ENCODE data around the gene TMEM239.

The TMEM239 gene

GRCh38 chr20:2775139-2775538, 41.0 kb upstream of the TMEM239 start:
- no peak for DNase-seq (ENCODE audit: extremely low spot score)
- TF ChIP-seq TARDBP (IDR thresholded peaks at IDR 0.05) = no peak
- no peak for TF ChIP-seq NFRKB (IDR thresholded peaks at IDR 0.05)
- TF ChIP-seq SP1 (IDR thresholded peaks at IDR 0.05) = no peak
- TF ChIP-seq PKNOX1 (IDR thresholded peaks at IDR 0.05) = no peak
- ChIA-PET CTCF (no interaction called here), POLR2A (no interaction called here)

DNA sequence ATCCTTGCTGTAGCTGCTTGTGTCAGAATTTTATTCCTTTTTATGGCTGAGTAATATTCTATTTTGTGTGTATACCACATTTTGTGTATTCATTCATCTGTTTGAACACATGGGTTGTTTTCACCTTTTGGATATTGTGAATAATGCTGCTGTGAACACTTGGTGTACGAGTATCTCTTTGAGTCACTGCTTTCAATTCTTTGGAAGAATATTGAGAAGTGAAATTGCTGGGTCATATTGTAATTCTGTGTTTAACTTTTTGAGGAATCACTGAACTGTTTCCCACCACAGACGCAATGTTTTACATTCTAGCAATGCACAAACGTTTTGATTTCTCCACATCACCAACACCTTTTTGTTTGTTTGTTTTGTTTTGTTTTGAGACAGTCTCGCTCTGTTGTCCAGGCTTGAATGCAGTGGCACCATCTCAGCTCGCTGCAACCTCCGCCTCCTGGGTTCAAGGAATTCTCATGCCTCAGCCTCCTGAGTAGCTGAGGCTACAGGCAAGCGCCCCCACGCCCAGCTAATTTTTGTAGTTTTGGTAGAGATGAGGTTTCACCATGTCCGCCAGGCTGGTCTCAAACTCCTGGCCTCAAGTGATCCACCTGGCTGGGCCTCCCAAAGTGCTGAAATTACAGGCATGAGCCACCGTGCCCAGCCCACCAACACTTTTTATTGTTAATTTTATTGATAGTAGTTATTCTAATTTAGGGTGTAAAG, 37.4 kb upstream of the TMEM239 start:
- POLR2A ChIA-PET = no interaction called here
- no peak for DNase-seq (ENCODE audit: extremely low spot score)
- CTCF ChIA-PET = no interaction called here
- TF ChIP-seq L3MBTL2 (conservative IDR thresholded peaks at IDR 0.05) = no peak
- TF ChIP-seq FOXM1 (IDR thresholded peaks at IDR 0.05; ENCODE audit: borderline replicate concordance) = no peak
- no peak for TF ChIP-seq ARNT (IDR thresholded peaks at IDR 0.05)
- no peak for TF ChIP-seq FOXA1 (IDR thresholded peaks at IDR 0.05)
- TF ChIP-seq SP1 (IDR thresholded peaks at IDR 0.05) = no peak
- TF ChIP-seq NFRKB (IDR thresholded peaks at IDR 0.05) = no peak
- no peak for TF ChIP-seq LEF1 (IDR thresholded peaks at IDR 0.05; ENCODE audit: borderline replicate concordance)
- no peak for TF ChIP-seq FOXK2 (IDR thresholded peaks at IDR 0.05)
- no peak for TF ChIP-seq CTBP1 (IDR thresholded peaks at IDR 0.05; ENCODE audit: borderline replicate concordance)
- TF ChIP-seq TARDBP (IDR thresholded peaks at IDR 0.05) = no peak
- no peak for TF ChIP-seq SUZ12 (IDR thresholded peaks at IDR 0.05)
- no peak for TF ChIP-seq PKNOX1 (IDR thresholded peaks at IDR 0.05)
- no peak for TF ChIP-seq ZNF384 (IDR thresholded peaks at IDR 0.05)
- no peak for TF ChIP-seq ELF4 (IDR thresholded peaks at IDR 0.05)
- no peak for TF ChIP-seq BHLHE40 (IDR thresholded peaks at IDR 0.05; ENCODE audit: borderline replicate concordance)
- TF ChIP-seq HDGF (IDR thresholded peaks at IDR 0.05; ENCODE audit: borderline replicate concordance) = no peak

DNA sequence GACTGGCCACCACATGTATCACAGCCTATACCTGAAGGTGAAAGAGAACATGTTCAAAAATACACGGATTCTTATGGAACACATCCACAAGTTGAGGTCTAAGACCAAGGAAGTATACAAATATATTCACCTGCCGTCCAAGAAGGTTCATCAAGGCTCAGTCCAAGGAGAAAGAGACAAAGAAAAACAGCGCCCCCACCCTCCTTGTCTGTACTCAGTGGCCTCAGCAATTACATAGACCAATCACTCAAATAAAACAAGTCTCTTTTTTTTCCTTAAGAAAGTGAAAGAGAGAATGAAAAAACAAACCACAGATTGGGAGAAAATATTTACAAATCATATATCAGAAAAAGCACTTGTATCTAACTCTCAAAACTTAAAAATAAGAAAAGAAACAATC, 35.2 kb upstream of the TMEM239 start:
- peak; percentile 7 for DNase-seq (ENCODE audit: extremely low spot score)
- TF ChIP-seq BHLHE40 (IDR thresholded peaks at IDR 0.05; ENCODE audit: borderline replicate concordance) (no peak), TARDBP (IDR thresholded peaks at IDR 0.05) (no peak), CTBP1 (IDR thresholded peaks at IDR 0.05; ENCODE audit: borderline replicate concordance) (no peak), SUZ12 (IDR thresholded peaks at IDR 0.05) (no peak), SP1 (IDR thresholded peaks at IDR 0.05) (no peak), LEF1 (IDR thresholded peaks at IDR 0.05; ENCODE audit: borderline replicate concordance) (no peak), ZNF384 (IDR thresholded peaks at IDR 0.05) (no peak), ARNT (IDR thresholded peaks at IDR 0.05) (no peak), NFRKB (IDR thresholded peaks at IDR 0.05) (no peak), FOXA1 (IDR thresholded peaks at IDR 0.05) (no peak), PKNOX1 (IDR thresholded peaks at IDR 0.05) (no peak), L3MBTL2 (conservative IDR thresholded peaks at IDR 0.05) (no peak), ELF4 (IDR thresholded peaks at IDR 0.05) (no peak)
- POLR2A ChIA-PET = no interaction called here
- CTCF ChIA-PET = interaction anchor here (0.6 kb wide), 1 partner anchor 14 kb away, joined by 3 read pairs; no protein-coding TSS in a partner anchor

- ChIA-PET POLR2A (no interaction called here), CTCF (no interaction called here)
- TF ChIP-seq ELF4 (IDR thresholded peaks at IDR 0.05) = no peak
- TF ChIP-seq ARNT (IDR thresholded peaks at IDR 0.05) = no peak
- no peak for TF ChIP-seq BHLHE40 (IDR thresholded peaks at IDR 0.05; ENCODE audit: borderline replicate concordance)
- TF ChIP-seq FOXK2 (IDR thresholded peaks at IDR 0.05) = no peak
- peak; percentile 44 for TF ChIP-seq PKNOX1 (IDR thresholded peaks at IDR 0.05)
- TF ChIP-seq L3MBTL2 (conservative IDR thresholded peaks at IDR 0.05) = no peak
- no peak for DNase-seq (ENCODE audit: extremely low spot score)
These were observed 32.1 kb upstream of the TMEM239 start for GRCh38 chr20:2783908-2784566.

GRCh38 chr20:2793471-2793870, 22.7 kb upstream of the TMEM239 start:
- ChIA-PET POLR2A (no interaction called here), CTCF (interaction anchor here (0.6 kb wide), 1 partner anchor 59 kb away, joined by 3 read pairs; no protein-coding TSS in a partner anchor)
- no peak for DNase-seq (ENCODE audit: extremely low spot score)
- TF ChIP-seq BHLHE40 (IDR thresholded peaks at IDR 0.05; ENCODE audit: borderline replicate concordance) = no peak
- no peak for TF ChIP-seq SP1 (IDR thresholded peaks at IDR 0.05)
- no peak for TF ChIP-seq FOXK2 (IDR thresholded peaks at IDR 0.05)
- TF ChIP-seq ZNF384 (IDR thresholded peaks at IDR 0.05) = no peak
- TF ChIP-seq TARDBP (IDR thresholded peaks at IDR 0.05) = no peak

GRCh38 chr20:2794202-2794748, 21.9 kb upstream of the TMEM239 start:
- CTCF ChIA-PET = interaction anchor here (0.6 to 1.2 kb wide), 2 partner anchors 22 to 58 kb away, joined by 3 read pairs; no protein-coding TSS in a partner anchor
- POLR2A ChIA-PET = no interaction called here
- DNase-seq (ENCODE audit: extremely low spot score) = no peak
- TF ChIP-seq SP1 (IDR thresholded peaks at IDR 0.05) (no peak), TARDBP (IDR thresholded peaks at IDR 0.05) (no peak), PKNOX1 (IDR thresholded peaks at IDR 0.05) (no peak), FOXK2 (IDR thresholded peaks at IDR 0.05) (no peak), FOXM1 (IDR thresholded peaks at IDR 0.05; ENCODE audit: borderline replicate concordance) (no peak), LEF1 (IDR thresholded peaks at IDR 0.05; ENCODE audit: borderline replicate concordance) (no peak), HDGF (IDR thresholded peaks at IDR 0.05; ENCODE audit: borderline replicate concordance) (no peak), ELF4 (IDR thresholded peaks at IDR 0.05) (no peak), FOXA1 (IDR thresholded peaks at IDR 0.05) (no peak), ZNF384 (IDR thresholded peaks at IDR 0.05) (no peak), NFRKB (IDR thresholded peaks at IDR 0.05) (no peak), ARNT (IDR thresholded peaks at IDR 0.05) (no peak), BHLHE40 (IDR thresholded peaks at IDR 0.05; ENCODE audit: borderline replicate concordance) (no peak), SUZ12 (IDR thresholded peaks at IDR 0.05) (no peak), L3MBTL2 (conservative IDR thresholded peaks at IDR 0.05) (no peak), CTBP1 (IDR thresholded peaks at IDR 0.05; ENCODE audit: borderline replicate concordance) (no peak)

Data from HEK293T (cell line).